ENCODE data around the gene PPIL1. TPM values are rescaled to one million over a fixed set of nuclear protein-coding genes. Genes with fewer than 3 reads are reported as not detected.

The PPIL1 gene
- total and polyA plus RNA-seq, 2 of the 13 experiments (the other 11 are each of a cell fraction or from before 2014, with no cell fraction given), result 74.2 to 144 TPM

DNA sequence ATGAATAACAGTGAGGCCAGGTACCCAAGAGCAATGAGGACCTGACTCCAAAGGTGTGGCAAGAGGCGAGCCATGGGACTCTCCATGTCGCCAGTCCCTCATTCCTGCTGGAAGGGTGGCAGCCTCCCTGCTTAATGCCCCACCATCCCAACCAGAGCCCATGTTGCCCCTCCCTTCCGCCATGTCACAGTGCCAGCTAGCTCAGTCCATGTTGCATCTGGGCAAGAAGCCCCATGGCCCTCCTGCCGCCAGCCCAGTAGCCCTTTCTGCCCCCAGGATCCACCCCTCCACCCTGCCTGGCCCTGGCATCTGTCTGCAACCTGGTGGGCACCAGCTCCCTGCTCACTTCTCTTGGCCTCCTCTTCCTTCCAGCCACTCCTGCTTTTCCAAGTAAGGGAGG, 29.4 kb downstream of the PPIL1 start (continued):
- TF ChIP-seq ATF4 (CRISPR knock-in tag; IDR thresholded peaks at IDR 0.05), result no peak
- TF ChIP-seq ATF3 (CRISPR knock-in tag; IDR thresholded peaks at IDR 0.05), result no peak

DNA sequence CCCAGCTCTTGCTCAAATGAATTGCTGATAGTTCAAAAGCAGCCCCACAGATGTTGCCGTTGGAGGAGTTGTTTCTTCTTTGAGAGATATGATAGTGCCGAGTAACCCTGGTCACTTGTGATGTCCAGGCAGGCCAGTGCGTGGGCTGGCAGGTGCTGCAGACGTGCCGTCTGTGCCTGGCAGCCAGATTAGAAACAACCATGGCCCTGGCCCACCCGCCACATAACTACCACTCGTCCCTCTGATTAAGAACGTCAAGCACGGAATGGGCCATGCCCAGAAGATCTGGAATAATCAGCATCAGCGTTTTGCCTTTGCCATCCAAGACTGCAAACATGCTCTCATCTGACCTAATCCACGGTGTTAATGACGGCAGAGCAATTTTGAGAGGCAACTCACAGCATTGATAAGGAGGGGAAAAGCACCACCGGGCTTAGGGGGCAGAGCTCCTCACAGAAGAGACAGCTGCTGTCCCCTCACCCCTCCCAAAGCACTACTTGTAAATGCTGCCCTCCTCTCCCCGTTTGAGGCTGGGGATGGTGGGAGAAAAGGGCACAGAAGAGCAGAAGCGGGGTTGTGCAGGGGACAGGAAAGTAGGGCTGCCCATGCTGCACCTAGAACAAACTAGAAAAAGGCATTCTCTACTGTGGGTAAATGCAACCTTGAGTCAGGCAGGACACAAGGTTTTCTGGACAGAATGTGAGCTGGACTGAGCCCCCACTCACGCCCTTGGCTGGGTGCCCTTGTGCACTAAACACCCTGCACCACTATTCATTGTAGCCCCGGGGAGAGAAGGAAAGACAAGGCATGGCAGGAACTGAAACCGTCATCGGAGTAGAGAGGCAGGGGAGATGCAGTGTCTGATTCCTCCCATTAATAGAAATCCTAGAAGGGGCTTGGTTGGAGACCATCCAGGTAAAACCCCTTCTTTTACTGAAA, 30.1 kb downstream of the PPIL1 start:
- in situ Hi-C loops (cut with HindIII; ENCODE audit: extremely low pct_ligation_motif_present, low pct_unique_long_range_greater_than_20kb) (no loop called here), intact Hi-C loops (cut with micrococcal nuclease; ENCODE audit: unreplicated experiment) (no loop called here)
- Histone ChIP-seq H3K9me3 (ENCODE audit: low read length) (no peaks in the 10 kb centered on the region), H3K36me3 (replicated peaks in 1 of 2; ENCODE audit: control insufficient read depth in 1 of 2, insufficient read depth in 2 of 2, low read length in 2 of 2) (no peaks in the 10 kb centered on the region), H4K20me1 (ENCODE audit: insufficient read depth, low read length) (no peaks in the 10 kb centered on the region), H3K79me2 (ENCODE audit: insufficient read depth, low read length) (no peaks in the 10 kb centered on the region), H2AFZ (ENCODE audit: low read length) (no peak overlapping the region), H3K27me3 (ENCODE audit: control insufficient read depth in 1 of 2, insufficient read depth in 2 of 2, low read length in 2 of 2) (peaks cover 8 to 14% of the 10 kb centered on the region in 2 experiments), H3K9ac (ENCODE audit: insufficient read depth, low read depth, low read length) (no peak overlapping the region), H3K27ac (ENCODE audit: extremely low read length, insufficient read depth, low read length) (no peak overlapping the region), H3K4me1 (ENCODE audit: insufficient read depth, low read length) (peaks cover 28% of the 10 kb centered on the region), H3K4me2 (ENCODE audit: low read depth, low read length) (no peak overlapping the region), H3K4me3 (replicated peaks in 1 of 3; ENCODE audit: insufficient read depth in 1 of 3, low read depth in 2 of 3, low read length in 3 of 3) (no peak overlapping the region)
- POLR2A ChIA-PET, result no interaction called here
- FAIRE-seq (no peak), ATAC-seq (no peak), DNase-seq (ENCODE audit: low spot score) (no peak)
- no TSS peak for BruUV-seq (replicated peaks)
- CTCF ChIA-PET (ENCODE audit: low intra/inter-chr PET ratio, low total read pairs), result no interaction called here
- 62% methylated on average over 19 of the region's 19 CpGs for WGBS (ENCODE audit: low lambda C conversion rate)
- TF ChIP-seq TARDBP (CRISPR knock-in tag; IDR thresholded peaks at IDR 0.05), result no peak
- no peak for TF ChIP-seq HIVEP1 (CRISPR knock-in tag; IDR thresholded peaks at IDR 0.05)
- no peak for TF ChIP-seq ZNF770 (CRISPR knock-in tag; IDR thresholded peaks at IDR 0.05)
- TF ChIP-seq RBM22 (optimal IDR thresholded peaks at IDR 0.05; ENCODE audit: low read length), result no peak

Data from HepG2 (cell line).